Stomach (tissue), 9 donors: ENCODE results near the gene SLC18B1. TPM values are rescaled to one million over a fixed set of nuclear protein-coding genes. Genes with fewer than 3 reads are reported as not detected.
A peak's percentile ranks its signal among the peaks of the same experiment; 100 is the strongest.
"Not testable (repeated sequence)": the region's sequence is repeated elsewhere in the genome, so short reads cannot be mapped to it uniquely, and the experiment has no call there.

Experiments
- DNase-seq, 2 donors: peaks; one replicate each; pipeline versions ENCODE4 v3.0.0 to v3.0.0-alpha.2; 2013 to 2019
- H3K27ac ChIP-seq, 5 donors: fragments of 200-600 bp in 4 of 5; sonication (generic) in 4 of 5; one replicate each; pipeline ENCODE4 v1.5.1; 2013 to 2019; ENCODE audit warnings: mild to moderate bottlenecking in 1 of 5, moderate library complexity in 1 of 5
- H3K27me3 ChIP-seq, 3 donors: fragments of 200-600 bp; sonication (generic); one replicate each; pipeline ENCODE4 v1.5.1; 2017 to 2019; ENCODE audit warnings: mixed run types in 1 of 3
- H3K36me3 ChIP-seq, 4 donors: fragments of 200-600 bp; sonication (generic); 1 replicate in 3 of 4; 2 replicates in 1 of 4; pipeline ENCODE4 v1.5.1; 2016 to 2019
- H3K4me1 ChIP-seq, 4 donors: fragments of 200-600 bp; sonication (generic); one replicate each; pipeline ENCODE4 v1.5.1; 2016 to 2019
- H3K4me3 ChIP-seq, 4 donors: fragments of 200-600 bp; sonication (generic) in 3 of 4; one replicate each; pipeline ENCODE4 v1.5.1; 2016 to 2019; ENCODE audit warnings: mild to moderate bottlenecking in 1 of 4
- H3K9me3 ChIP-seq, 4 donors: fragments of 200-600 bp; sonication (generic); one replicate each; pipeline ENCODE4 v1.5.1; 2016 to 2019
- EP300 ChIP-seq: sonication (generic); formaldehyde crosslinking; IDR thresholded peaks from one replicate; pipeline ENCODE4 v1.6.1; 2017; ENCODE audit warnings: antibody characterized with exemption
- POLR2A ChIP-seq, 4 donors: fragments of 450-650 bp; IDR thresholded peaks; one replicate each; pipeline ENCODE4 v1.6.1; 2016; ENCODE audit warnings: antibody characterized with exemption in 4 of 4, control low read depth in 2 of 4, mild to moderate bottlenecking in 1 of 4, moderate library complexity in 1 of 4
- POLR2AphosphoS5 ChIP-seq, 3 donors: sonication (generic); formaldehyde crosslinking; IDR thresholded peaks; one replicate each; pipeline ENCODE4 v1.6.1; 2016; ENCODE audit warnings: antibody characterized with exemption in 3 of 3
- WGBS, 5 donors: extraction: QIAGEN DNeasy Blood & Tissue Kit in 3 of 5; methylation state at CpG; one replicate each; pipeline versions ENCODE4 v1.1.5 to v1.1.7; 2013 to 2018; 5-methylcytosine and 5-hydroxymethylcytosine counted together
- intact Hi-C: fragments of 100-400 bp; cut with DNase I; formaldehyde crosslinking; loops from one replicate; pipeline ENCODE4 v1.15.1; 2023; ENCODE audit warnings: low total_unique reads
- polyA plus RNA-seq, 3 donors: library from polyadenylated mRNA; stranded (reverse); fragments of 200-250 nt; gene quantifications; one replicate each; pipeline ENCODE4 v1.2.3, GENCODE V29; 2013
- total RNA-seq, 5 donors: library from RNA; depleted of rRNA; stranded (reverse); fragments of >200 nt; gene quantifications; one replicate each; pipeline versions ENCODE4 v1.1.0 to v1.2.3, GENCODE V29; 2014 to 2016
- TF ChIP-seq, protein P1 (sequence below), 7 experiments: fragments of 450-650 bp in 4 of 7; fragments of 200-600 bp in 3 of 7; sonication (generic) in 3 of 7; IDR thresholded peaks; one replicate each; pipeline ENCODE4 v1.5.1; 2016 to 2019; ENCODE audit warnings: antibody characterized with exemption in 7 of 7, control low read depth in 2 of 7, mild to moderate bottlenecking in 1 of 7
- donor health status: healthy with polysubstance abuse.
- donor health status: Bipolar disorder and iron deficiency.
- donor health status: healthy.

SLC18B1 gene
- total and polyA plus RNA-seq, 8 donors, result 0.29 to 31.2 (median 10.7) TPM

DNA sequence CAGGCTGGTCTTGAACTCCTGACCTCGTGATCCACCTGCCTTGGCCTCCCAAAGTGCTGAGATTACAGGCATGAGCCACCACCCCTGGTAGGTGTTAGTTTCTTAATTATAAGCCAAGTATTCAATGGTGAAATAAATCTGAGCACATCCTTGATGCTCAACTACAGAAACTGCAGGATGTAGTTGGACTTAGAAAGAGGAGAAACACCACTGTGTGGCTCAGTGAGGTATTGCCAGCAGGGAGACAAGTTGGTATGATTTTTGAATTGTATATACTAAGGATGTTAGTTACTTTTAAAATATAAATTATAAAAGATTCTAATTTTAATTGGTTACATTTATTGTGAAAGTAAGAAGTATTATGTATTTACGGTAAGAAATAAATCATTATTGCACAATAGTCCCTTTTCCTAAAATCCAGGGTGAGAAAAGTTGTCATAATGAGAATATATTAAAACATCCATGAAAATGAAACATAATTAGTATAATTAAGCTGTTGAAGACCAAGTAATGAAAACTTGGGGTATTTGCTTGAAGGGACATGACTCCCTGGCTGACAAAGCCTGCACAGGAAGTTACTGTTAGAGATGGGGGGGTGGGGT is 17.6 kb downstream of the SLC18B1 start:
- Histone ChIP-seq H3K4me1 (no peaks in the 10 kb centered on the region), H3K27ac (no peak overlapping the region), H3K9me3 (no peaks in the 10 kb centered on the region), H3K36me3 (peaks cover 0 to 80% (median 78%) of the 10 kb centered on the region in 4 donors), H3K27me3 (no peaks in the 10 kb centered on the region), H3K4me3 (no peak overlapping the region)
- peak in 1 of 2 donors; percentile 38 for DNase-seq
- 74 to 100% (median 92%) methylated on average over 2 of the region's 2 CpGs for WGBS, 5 donors
- TF ChIP-seq, protein P1, sequence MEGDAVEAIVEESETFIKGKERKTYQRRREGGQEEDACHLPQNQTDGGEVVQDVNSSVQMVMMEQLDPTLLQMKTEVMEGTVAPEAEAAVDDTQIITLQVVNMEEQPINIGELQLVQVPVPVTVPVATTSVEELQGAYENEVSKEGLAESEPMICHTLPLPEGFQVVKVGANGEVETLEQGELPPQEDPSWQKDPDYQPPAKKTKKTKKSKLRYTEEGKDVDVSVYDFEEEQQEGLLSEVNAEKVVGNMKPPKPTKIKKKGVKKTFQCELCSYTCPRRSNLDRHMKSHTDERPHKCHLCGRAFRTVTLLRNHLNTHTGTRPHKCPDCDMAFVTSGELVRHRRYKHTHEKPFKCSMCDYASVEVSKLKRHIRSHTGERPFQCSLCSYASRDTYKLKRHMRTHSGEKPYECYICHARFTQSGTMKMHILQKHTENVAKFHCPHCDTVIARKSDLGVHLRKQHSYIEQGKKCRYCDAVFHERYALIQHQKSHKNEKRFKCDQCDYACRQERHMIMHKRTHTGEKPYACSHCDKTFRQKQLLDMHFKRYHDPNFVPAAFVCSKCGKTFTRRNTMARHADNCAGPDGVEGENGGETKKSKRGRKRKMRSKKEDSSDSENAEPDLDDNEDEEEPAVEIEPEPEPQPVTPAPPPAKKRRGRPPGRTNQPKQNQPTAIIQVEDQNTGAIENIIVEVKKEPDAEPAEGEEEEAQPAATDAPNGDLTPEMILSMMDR (IDR thresholded peaks at IDR 0.05), result peak in 2 of 7 experiments; percentile 13 to 27
- TF ChIP-seq POLR2AphosphoS5 (IDR thresholded peaks at IDR 0.05), result no peak
- no peak for TF ChIP-seq POLR2A (IDR thresholded peaks at IDR 0.05)
- intact Hi-C loops, result no loop called here

DNA sequence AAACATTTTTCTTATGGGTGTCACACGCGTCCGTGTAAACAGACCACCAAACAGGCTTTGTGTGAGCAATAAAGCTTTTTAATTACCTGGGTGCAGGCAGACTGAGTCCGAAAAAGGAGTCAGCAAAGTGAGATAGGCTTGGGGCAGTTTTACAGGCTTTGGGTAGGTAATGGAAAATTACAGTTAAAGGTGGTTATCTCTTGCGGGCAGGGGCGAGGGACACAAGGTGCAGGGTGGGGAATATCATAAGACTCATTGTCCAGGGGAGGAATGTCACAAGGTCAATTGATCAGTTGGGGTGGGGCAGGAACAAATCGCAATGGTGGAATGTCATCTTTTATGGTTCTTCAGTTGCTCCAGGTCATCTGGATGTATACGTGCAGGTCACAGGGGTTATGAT is 20.6 kb downstream of the SLC18B1 start:
- peaks cover 0 to 91% (median 82%) of the 10 kb centered on the region in 4 donors for H3K36me3 ChIP-seq
- not testable (repeated sequence) for H3K9me3 ChIP-seq, H3K4me3 ChIP-seq, H3K27me3 ChIP-seq, DNase-seq, H3K27ac ChIP-seq, H3K4me1 ChIP-seq
- WGBS, 5 donors, result 84 to 93% (median 91%) methylated on average over 8 of the region's 8 CpGs
- intact Hi-C loops, result loop anchor here (10.0 kb wide), 1 partner anchor 253 kb away; no protein-coding TSS in a partner anchor

DNA sequence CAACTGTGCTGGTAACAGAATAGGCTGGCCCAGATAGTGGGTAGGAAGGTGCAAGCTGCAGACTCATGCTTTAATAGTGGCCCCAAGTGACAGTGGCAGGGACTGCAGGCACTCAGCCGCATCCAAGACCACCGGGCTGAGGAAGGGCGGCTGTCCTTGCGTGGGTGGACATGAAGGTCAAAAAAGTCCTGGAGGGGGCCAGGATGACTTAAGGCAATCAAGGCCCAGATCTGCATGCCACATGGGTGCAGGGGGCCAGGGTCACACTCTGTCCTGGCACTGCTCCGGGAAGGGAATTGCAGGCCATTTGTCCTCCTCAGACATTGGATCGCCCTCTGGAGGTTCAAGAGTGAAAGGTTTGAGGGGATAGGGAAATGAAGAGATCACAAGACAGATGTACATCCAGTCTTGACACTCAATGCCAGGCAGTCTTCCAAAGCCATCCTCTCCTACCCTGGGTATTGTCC is 30.4 kb downstream of the SLC18B1 start:
- no peak overlapping the region for H3K4me3 ChIP-seq
- peaks cover 6 to 37% (median 34%) of the 10 kb centered on the region in 4 donors for H3K36me3 ChIP-seq
- TF ChIP-seq, protein P1 (IDR thresholded peaks at IDR 0.05), result peak in 5 of 7 experiments; percentile 34 to 95 (median 72)
- no peak for TF ChIP-seq POLR2AphosphoS5 (IDR thresholded peaks at IDR 0.05)
- 8 to 41% (median 17%) methylated on average over 6 of the region's 6 CpGs for WGBS, 5 donors
- H3K27ac ChIP-seq, result peak overlapping the region in 1 of 5 donors; percentile 11
- peak; percentile 52 to 70 for DNase-seq
- no peaks in the 10 kb centered on the region for H3K9me3 ChIP-seq
- intact Hi-C loops, result loop anchor here (10.0 kb wide), 1 partner anchor 103 kb away; no protein-coding TSS in a partner anchor
- H3K27me3 ChIP-seq, result no peaks in the 10 kb centered on the region
- peaks cover 6 to 32% (median 10%) of the 10 kb centered on the region in 4 donors for H3K4me1 ChIP-seq

DNA sequence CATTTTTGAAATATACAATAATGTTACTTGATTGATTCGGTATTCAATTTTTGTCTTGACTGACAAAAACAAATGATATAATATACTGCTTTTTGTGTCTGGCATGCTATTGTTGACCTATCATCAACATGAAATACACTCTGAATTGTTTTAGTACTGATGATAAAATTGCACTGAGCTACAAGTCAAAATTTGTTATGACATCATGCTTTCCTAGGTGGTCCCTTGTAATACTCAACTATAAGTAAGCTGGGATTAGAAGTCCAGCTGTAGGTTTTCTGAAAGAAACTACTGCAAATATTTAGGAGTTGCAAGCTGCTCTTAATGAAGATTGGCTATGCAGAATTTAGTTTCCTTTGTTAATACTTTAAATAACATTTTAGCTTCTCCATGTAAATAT is 32.9 kb downstream of the SLC18B1 start:
- no peaks in the 10 kb centered on the region for H3K27me3 ChIP-seq

DNA sequence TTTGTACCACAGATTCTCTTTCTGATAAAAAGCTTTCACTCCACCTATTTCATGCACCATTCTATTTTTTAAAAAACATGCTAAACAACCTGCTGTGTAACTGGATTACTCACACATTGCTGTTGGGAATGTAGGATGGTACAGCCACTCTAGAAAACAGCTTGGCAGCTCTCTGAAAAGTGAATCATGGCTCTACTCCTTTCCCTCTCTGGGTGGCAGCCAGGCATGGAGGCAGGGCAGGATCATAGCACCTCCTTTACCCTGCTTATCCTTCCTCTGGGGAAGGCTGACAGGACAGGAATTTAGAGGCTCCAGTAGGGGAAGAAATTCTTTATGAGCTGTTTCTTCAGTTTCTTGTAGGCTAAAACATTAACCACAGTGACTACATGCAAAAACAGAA is 34.1 kb downstream of the SLC18B1 start:
- intact Hi-C loops, result loop anchor here (10.0 kb wide), 1 partner anchor 100 kb away; no protein-coding TSS in a partner anchor
- H3K9me3 ChIP-seq, result no peaks in the 10 kb centered on the region
- peaks cover 6 to 42% (median 10%) of the 10 kb centered on the region in 4 donors for H3K4me1 ChIP-seq
- H3K4me3 ChIP-seq, result no peak overlapping the region
- no peaks in the 10 kb centered on the region for H3K27me3 ChIP-seq
- peaks cover 0 to 3% (median under 1%) of the 10 kb centered on the region in 4 donors for H3K36me3 ChIP-seq
- peak overlapping the region in 2 of 5 donors; percentile 13 to 44 for H3K27ac ChIP-seq
- peak; percentile 46 to 52 for DNase-seq
- TF ChIP-seq POLR2AphosphoS5 (IDR thresholded peaks at IDR 0.05) (peak in 1 of 3 donors; percentile 52), POLR2A (IDR thresholded peaks at IDR 0.05) (no peak)

More for the DNA sequence above, 32.9 kb downstream of the SLC18B1 start:
- Histone ChIP-seq H3K9me3 (no peaks in the 10 kb centered on the region), H3K36me3 (peaks cover 2 to 14% (median 12%) of the 10 kb centered on the region in 4 donors), H3K4me3 (no peak overlapping the region), H3K27ac (no peak overlapping the region), H3K4me1 (peaks cover 6 to 42% (median 10%) of the 10 kb centered on the region in 4 donors)
- TF ChIP-seq EP300 (no peak), POLR2AphosphoS5 (IDR thresholded peaks at IDR 0.05) (no peak), POLR2A (IDR thresholded peaks at IDR 0.05) (no peak)
- 89 to 97% (median 94%) methylated on average over 1 of the region's 1 CpG for WGBS, 5 donors
- intact Hi-C loops, result loop anchor here (10.0 kb wide), 1 partner anchor 101 kb away; no protein-coding TSS in a partner anchor
- peak in 1 of 2 donors; percentile 23 for DNase-seq

DNA sequence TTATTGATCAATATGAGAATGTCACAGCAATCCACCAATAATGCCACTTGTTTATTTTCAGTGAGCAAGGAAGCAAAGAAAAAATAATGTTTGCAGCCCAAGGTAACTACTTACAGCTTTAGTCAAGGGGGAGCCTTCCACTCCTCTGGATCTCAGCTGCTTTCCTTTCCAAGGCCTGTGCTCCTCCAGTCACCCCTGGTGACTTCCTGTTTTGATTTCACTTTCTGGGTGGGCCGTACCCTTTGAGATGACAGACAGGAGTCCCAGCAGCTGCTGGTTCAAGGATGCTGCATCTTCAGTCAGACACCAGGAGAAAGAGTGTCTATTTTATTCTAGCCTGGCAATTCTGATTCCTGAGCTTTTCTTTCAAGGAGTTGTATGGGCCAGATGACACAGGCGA is 35.2 kb downstream of the SLC18B1 start:
- no peak for TF ChIP-seq POLR2A (IDR thresholded peaks at IDR 0.05)
- TF ChIP-seq EP300, result no peak
- no peak for TF ChIP-seq POLR2AphosphoS5 (IDR thresholded peaks at IDR 0.05)
- TF ChIP-seq, protein P1 (IDR thresholded peaks at IDR 0.05), result no peak
- DNase-seq, result peak in 1 of 2 donors; percentile 64
- H3K4me3 ChIP-seq, result no peak overlapping the region

More for the DNA sequence above, 35.2 kb downstream of the SLC18B1 start:
- no peaks in the 10 kb centered on the region for H3K9me3 ChIP-seq
- intact Hi-C loops, result loop anchor here (10.0 kb wide), 1 partner anchor 98 kb away; no protein-coding TSS in a partner anchor
- H3K27me3 ChIP-seq, result no peaks in the 10 kb centered on the region
- 58 to 83% (median 71%) methylated on average over 2 of the region's 2 CpGs for WGBS, 5 donors
- peaks cover 6 to 40% (median 10%) of the 10 kb centered on the region in 4 donors for H3K4me1 ChIP-seq
- H3K27ac ChIP-seq, result no peak overlapping the region
- H3K36me3 ChIP-seq, result no peaks in the 10 kb centered on the region
